Measurements from ENCODE around the gene SIGLEC9. TPM values are rescaled to one million over a fixed set of nuclear protein-coding genes. Genes with fewer than 3 reads are reported as not detected.

SIGLEC9 gene
- 0.18 TPM in 1 of 2 replicates, not detected in the other for total RNA-seq

- Mint-ChIP-seq H3K36me3 (ENCODE audit: low read depth) (no peaks in the 10 kb centered on the region), H3K27me3 (ENCODE audit: low read depth) (no peaks in the 10 kb centered on the region), H3K4me3 (ENCODE audit: low read depth) (peak within 1 kb of the TSS; percentile 26), H3K9me3 (no peaks in the 10 kb centered on the region), H3K4me1 (ENCODE audit: low read depth) (peaks cover 38% of the 10 kb centered on the region), H3K27ac (peak within 1 kb of the TSS; percentile 63)
- intact Hi-C loops (cut with micrococcal nuclease): no loop called here
- no peak for DNase-seq (ENCODE audit: low spot score)
Observed at GRCh38 chr19:51124729-51125128, at the start of gene SIGLEC9. TSS of gene SIGLEC9 (plus strand) at chr19:51124906. CDS start at chr19:51124975, 69 bp downstream.

GRCh38 chr19:51075998-51076397 lies 48.7 kb upstream of the SIGLEC9 start:
- Mint-ChIP-seq H3K27me3 (ENCODE audit: low read depth) (no peaks in the 10 kb centered on the region), H3K36me3 (ENCODE audit: low read depth) (no peaks in the 10 kb centered on the region), H3K27ac (no peak overlapping the region), H3K4me1 (ENCODE audit: low read depth) (no peaks in the 10 kb centered on the region), H3K9me3 (peaks cover 11% of the 10 kb centered on the region), H3K4me3 (ENCODE audit: low read depth) (no peak overlapping the region)
- intact Hi-C loops (cut with micrococcal nuclease): no loop called here
- no peak for DNase-seq (ENCODE audit: low spot score)

- H3K4me1 Mint-ChIP-seq (ENCODE audit: low read depth): no peaks in the 10 kb centered on the region
- intact Hi-C loops (cut with micrococcal nuclease): no loop called here
- H3K36me3 Mint-ChIP-seq (ENCODE audit: low read depth): no peaks in the 10 kb centered on the region
- H3K9me3 Mint-ChIP-seq: peaks cover 11% of the 10 kb centered on the region
- H3K27me3 Mint-ChIP-seq (ENCODE audit: low read depth): no peaks in the 10 kb centered on the region
- H3K27ac Mint-ChIP-seq: no peak overlapping the region
- no peak for DNase-seq (ENCODE audit: low spot score)
- H3K4me3 Mint-ChIP-seq (ENCODE audit: low read depth): no peak overlapping the region
Observed at GRCh38 chr19:51076631-51077213, 48.0 kb upstream of the SIGLEC9 start.

GRCh38 chr19:51078104-51078503 lies 46.6 kb upstream of the SIGLEC9 start:
- H3K4me3 Mint-ChIP-seq (ENCODE audit: low read depth): no peak overlapping the region

GRCh38 chr19:51078731-51079130 lies 46.0 kb upstream of the SIGLEC9 start:
- Mint-ChIP-seq H3K4me1 (ENCODE audit: low read depth) (no peaks in the 10 kb centered on the region), H3K36me3 (ENCODE audit: low read depth) (no peaks in the 10 kb centered on the region), H3K27ac (no peak overlapping the region), H3K9me3 (peaks cover 6% of the 10 kb centered on the region), H3K4me3 (ENCODE audit: low read depth) (no peak overlapping the region), H3K27me3 (ENCODE audit: low read depth) (peaks cover 5% of the 10 kb centered on the region)
- intact Hi-C loops (cut with micrococcal nuclease): no loop called here
- DNase-seq (ENCODE audit: low spot score): no peak

More at GRCh38 chr19:51078104-51078503, 46.6 kb upstream of the SIGLEC9 start:
- no peak for DNase-seq (ENCODE audit: low spot score)
- H3K9me3 Mint-ChIP-seq: peaks cover 11% of the 10 kb centered on the region
- no peak overlapping the region for H3K27ac Mint-ChIP-seq
- no peaks in the 10 kb centered on the region for H3K27me3 Mint-ChIP-seq (ENCODE audit: low read depth)
- H3K4me1 Mint-ChIP-seq (ENCODE audit: low read depth): no peaks in the 10 kb centered on the region
- intact Hi-C loops (cut with micrococcal nuclease): no loop called here
- H3K36me3 Mint-ChIP-seq (ENCODE audit: low read depth): no peaks in the 10 kb centered on the region

GRCh38 chr19:51079481-51080110 lies 45.1 kb upstream of the SIGLEC9 start:
- no peaks in the 10 kb centered on the region for H3K9me3 Mint-ChIP-seq
- intact Hi-C loops (cut with micrococcal nuclease): no loop called here
- H3K4me1 Mint-ChIP-seq (ENCODE audit: low read depth): no peaks in the 10 kb centered on the region
- DNase-seq (ENCODE audit: low spot score): no peak
- H3K27ac Mint-ChIP-seq: no peak overlapping the region
- H3K27me3 Mint-ChIP-seq (ENCODE audit: low read depth): peaks cover 5% of the 10 kb centered on the region
- no peak overlapping the region for H3K4me3 Mint-ChIP-seq (ENCODE audit: low read depth)
- H3K36me3 Mint-ChIP-seq (ENCODE audit: low read depth): no peaks in the 10 kb centered on the region

- Mint-ChIP-seq H3K9me3 (no peaks in the 10 kb centered on the region), H3K27me3 (ENCODE audit: low read depth) (peaks cover 5% of the 10 kb centered on the region), H3K36me3 (ENCODE audit: low read depth) (no peaks in the 10 kb centered on the region), H3K27ac (no peak overlapping the region), H3K4me3 (ENCODE audit: low read depth) (no peak overlapping the region), H3K4me1 (ENCODE audit: low read depth) (no peaks in the 10 kb centered on the region)
- intact Hi-C loops (cut with micrococcal nuclease): no loop called here
- DNase-seq (ENCODE audit: low spot score): no peak
Observed at GRCh38 chr19:51081476-51081875, 43.2 kb upstream of the SIGLEC9 start.

GRCh38 chr19:51082611-51083010 lies 42.1 kb upstream of the SIGLEC9 start, which contains the start of gene KLK14:
TSS of gene KLK14 (minus strand) at chr19:51082887. CDS start at chr19:51082614, 273 bp downstream.
- intact Hi-C loops (cut with micrococcal nuclease): no loop called here
- no peak for DNase-seq (ENCODE audit: low spot score)
- no peaks in the 10 kb centered on the region for H3K9me3 Mint-ChIP-seq
- no peak within 1 kb of the TSS for H3K27ac Mint-ChIP-seq
- no peaks in the 10 kb centered on the region for H3K4me1 Mint-ChIP-seq (ENCODE audit: low read depth)
- H3K27me3 Mint-ChIP-seq (ENCODE audit: low read depth): peaks cover 5% of the 10 kb centered on the region
- no peaks in the 10 kb centered on the region for H3K36me3 Mint-ChIP-seq (ENCODE audit: low read depth)
- H3K4me3 Mint-ChIP-seq (ENCODE audit: low read depth): no peak within 1 kb of the TSS

- no peak overlapping the region for H3K27ac Mint-ChIP-seq
- H3K4me3 Mint-ChIP-seq (ENCODE audit: low read depth): no peak overlapping the region
- H3K4me1 Mint-ChIP-seq (ENCODE audit: low read depth): no peaks in the 10 kb centered on the region
Observed at GRCh38 chr19:51083181-51083580, 41.5 kb upstream of the SIGLEC9 start.

GRCh38 chr19:51083783-51084182 lies 40.9 kb upstream of the SIGLEC9 start:
- H3K4me3 Mint-ChIP-seq (ENCODE audit: low read depth): no peak overlapping the region

More at GRCh38 chr19:51083181-51083580, 41.5 kb upstream of the SIGLEC9 start:
- H3K27me3 Mint-ChIP-seq (ENCODE audit: low read depth): peaks cover 5% of the 10 kb centered on the region
- H3K9me3 Mint-ChIP-seq: no peaks in the 10 kb centered on the region
- intact Hi-C loops (cut with micrococcal nuclease): no loop called here
- no peak for DNase-seq (ENCODE audit: low spot score)
- no peaks in the 10 kb centered on the region for H3K36me3 Mint-ChIP-seq (ENCODE audit: low read depth)

GRCh38 chr19:51084505-51084904 lies 40.2 kb upstream of the SIGLEC9 start:
- H3K36me3 Mint-ChIP-seq (ENCODE audit: low read depth): no peaks in the 10 kb centered on the region
- no peak overlapping the region for H3K4me3 Mint-ChIP-seq (ENCODE audit: low read depth)
- intact Hi-C loops (cut with micrococcal nuclease): no loop called here
- H3K4me1 Mint-ChIP-seq (ENCODE audit: low read depth): no peaks in the 10 kb centered on the region
- no peak for DNase-seq (ENCODE audit: low spot score)
- H3K9me3 Mint-ChIP-seq: no peaks in the 10 kb centered on the region
- H3K27ac Mint-ChIP-seq: no peak overlapping the region
- peaks cover 5% of the 10 kb centered on the region for H3K27me3 Mint-ChIP-seq (ENCODE audit: low read depth)

More at GRCh38 chr19:51083783-51084182, 40.9 kb upstream of the SIGLEC9 start:
- H3K4me1 Mint-ChIP-seq (ENCODE audit: low read depth): no peaks in the 10 kb centered on the region
- no peak overlapping the region for H3K27ac Mint-ChIP-seq
- peaks cover 5% of the 10 kb centered on the region for H3K27me3 Mint-ChIP-seq (ENCODE audit: low read depth)
- no peak for DNase-seq (ENCODE audit: low spot score)
- H3K36me3 Mint-ChIP-seq (ENCODE audit: low read depth): no peaks in the 10 kb centered on the region
- intact Hi-C loops (cut with micrococcal nuclease): no loop called here
- H3K9me3 Mint-ChIP-seq: no peaks in the 10 kb centered on the region

GRCh38 chr19:51086153-51086850 lies 38.4 kb upstream of the SIGLEC9 start:
- no peaks in the 10 kb centered on the region for H3K4me1 Mint-ChIP-seq (ENCODE audit: low read depth)
- no peaks in the 10 kb centered on the region for H3K36me3 Mint-ChIP-seq (ENCODE audit: low read depth)
- no peak overlapping the region for H3K4me3 Mint-ChIP-seq (ENCODE audit: low read depth)
- H3K27me3 Mint-ChIP-seq (ENCODE audit: low read depth): peaks cover 5% of the 10 kb centered on the region
- no peaks in the 10 kb centered on the region for H3K9me3 Mint-ChIP-seq
- intact Hi-C loops (cut with micrococcal nuclease): no loop called here
- H3K27ac Mint-ChIP-seq: no peak overlapping the region
- no peak for DNase-seq (ENCODE audit: low spot score)

GRCh38 chr19:51089786-51090185 lies 34.9 kb upstream of the SIGLEC9 start:
- H3K27me3 Mint-ChIP-seq (ENCODE audit: low read depth): no peaks in the 10 kb centered on the region
- no peak overlapping the region for H3K27ac Mint-ChIP-seq
- no peaks in the 10 kb centered on the region for H3K9me3 Mint-ChIP-seq
- H3K36me3 Mint-ChIP-seq (ENCODE audit: low read depth): no peaks in the 10 kb centered on the region
- intact Hi-C loops (cut with micrococcal nuclease): loop anchor here (5.0 kb wide), 1 partner anchor 157 kb away; no protein-coding TSS in a partner anchor
- no peak overlapping the region for H3K4me3 Mint-ChIP-seq (ENCODE audit: low read depth)
- H3K4me1 Mint-ChIP-seq (ENCODE audit: low read depth): no peaks in the 10 kb centered on the region
- DNase-seq (ENCODE audit: low spot score): no peak
